HEK293 (cell line): ENCODE results near the gene CAMK2D.

Experiments used
- CTCF ChIA-PET: fragments of 350-600 bp; formaldehyde crosslinking; extraction: SDS; loops from one replicate; lab custom pipeline; 2021; ENCODE audit warnings: antibody characterized with exemption; lab: Yijun Ruan, JAX
- POLR2A ChIA-PET: fragments of 300-600 bp; formaldehyde crosslinking; extraction: SDS; loops from one replicate; lab custom pipeline; 2020; ENCODE audit warnings: antibody characterized with exemption, inconsistent platforms; lab: Yijun Ruan, JAX
- H3K27ac ChIP-seq: fragments of 200-500 bp; sonication (Bioruptor generic); 2 replicates; pipeline ENCODE4 v1.5.1; 2014; ENCODE audit warnings: low read depth, low read length, control low read depth, inconsistent platforms; ENCODE audit errors: extremely low read depth
- H3K36me3 ChIP-seq, 2 experiments: fragments of 200-500 bp in 1 of 2; sonication (Bioruptor generic) in 1 of 2; 1 replicate in 1 of 2; 2 replicates in 1 of 2; pipeline ENCODE4 v1.5.1; 2014 to 2017; ENCODE audit warnings: inconsistent platforms in 2 of 2, low read length in 2 of 2; ENCODE audit not compliant: control insufficient read depth in 2 of 2, insufficient read depth in 1 of 2
- H3K4me1 ChIP-seq: fragments of 200-500 bp; sonication (Bioruptor generic); 2 replicates; pipeline ENCODE4 v1.5.1; 2014; ENCODE audit warnings: mild to moderate bottlenecking, low read length, inconsistent platforms; ENCODE audit not compliant: control insufficient read depth, insufficient read depth
- H3K4me3 ChIP-seq: 2 replicates; pipeline ENCODE4 v1.5.1; 2011; ENCODE audit warnings: low read depth, mild to moderate bottlenecking, control low read depth, low read length, moderate library complexity
- H3K9me3 ChIP-seq: fragments of 200-500 bp; sonication (Bioruptor generic); 2 replicates; pipeline ENCODE4 v1.5.1; 2014; ENCODE audit warnings: low read depth, low read length, inconsistent platforms; ENCODE audit not compliant: control insufficient read depth, insufficient read depth
- GLIS2 ChIP-seq: fragments of 450-650 bp; formaldehyde crosslinking; IDR thresholded peaks from 2 replicates; pipeline ENCODE4 v1.5.1; 2016; ENCODE audit warnings: missing biosample characterization, missing genetic modification characterization
- IKZF3 ChIP-seq: fragments of 450-650 bp; IDR thresholded peaks from 2 replicates; pipeline ENCODE4 v1.5.0; 2018; ENCODE audit warnings: missing biosample characterization, mild to moderate bottlenecking, missing genetic modification characterization, moderate library complexity
- INSM2 ChIP-seq: fragments of 450-650 bp; formaldehyde crosslinking; IDR thresholded peaks from 2 replicates; pipeline ENCODE4 v1.5.1; 2016; ENCODE audit warnings: missing biosample characterization, missing genetic modification characterization
- KLF8 ChIP-seq: fragments of 450-650 bp; formaldehyde crosslinking; IDR thresholded peaks from 2 replicates; pipeline ENCODE4 v1.5.1; 2016; ENCODE audit warnings: missing biosample characterization, missing genetic modification characterization
- PATZ1 ChIP-seq: fragments of 450-650 bp; formaldehyde crosslinking; IDR thresholded peaks from 2 replicates; pipeline ENCODE4 v1.5.1; 2016; ENCODE audit warnings: missing biosample characterization, missing genetic modification characterization
- PRDM6 ChIP-seq: fragments of 450-650 bp; formaldehyde crosslinking; IDR thresholded peaks from 2 replicates; pipeline ENCODE4 v1.5.1; 2017; ENCODE audit warnings: missing biosample characterization, missing genetic modification characterization
- REPIN1 ChIP-seq: fragments of 450-650 bp; formaldehyde crosslinking; IDR thresholded peaks from 2 replicates; pipeline ENCODE4 v1.5.1; 2017; ENCODE audit warnings: missing biosample characterization, missing genetic modification characterization, low read depth
- SP3 ChIP-seq: fragments of 450-650 bp; formaldehyde crosslinking; IDR thresholded peaks from 2 replicates; pipeline ENCODE4 v1.5.1; 2016; ENCODE audit warnings: missing biosample characterization, missing genetic modification characterization
- ZBTB17 ChIP-seq: fragments of 450-650 bp; formaldehyde crosslinking; IDR thresholded peaks from 2 replicates; pipeline ENCODE4 v1.5.1; 2016; ENCODE audit warnings: missing biosample characterization, missing genetic modification characterization
- ZFHX2 ChIP-seq: fragments of 450-650 bp; formaldehyde crosslinking; conservative IDR thresholded peaks from 2 replicates; pipeline ENCODE4 v1.5.1; 2016; ENCODE audit warnings: missing biosample characterization, missing genetic modification characterization
- ZFP69B ChIP-seq: fragments of 450-650 bp; formaldehyde crosslinking; IDR thresholded peaks from 2 replicates; pipeline ENCODE4 v1.5.1; 2016; ENCODE audit warnings: missing biosample characterization, missing genetic modification characterization
- ZNF175 ChIP-seq: fragments of 450-650 bp; formaldehyde crosslinking; IDR thresholded peaks from 2 replicates; pipeline ENCODE4 v1.5.1; 2016; ENCODE audit warnings: missing biosample characterization, missing genetic modification characterization
- ZNF398 ChIP-seq: fragments of 450-650 bp; formaldehyde crosslinking; IDR thresholded peaks from 2 replicates; pipeline ENCODE4 v1.5.1; 2017; ENCODE audit warnings: missing biosample characterization, missing genetic modification characterization
- ZNF548 ChIP-seq: fragments of 450-650 bp; formaldehyde crosslinking; IDR thresholded peaks from 2 replicates; pipeline ENCODE4 v1.5.1; 2016; ENCODE audit warnings: missing biosample characterization, missing genetic modification characterization
- ZNF558 ChIP-seq: fragments of 450-650 bp; formaldehyde crosslinking; IDR thresholded peaks from 2 replicates; pipeline ENCODE4 v1.5.1; 2016; ENCODE audit warnings: missing biosample characterization, missing genetic modification characterization
- ZNF561 ChIP-seq: fragments of 450-650 bp; IDR thresholded peaks from 2 replicates; pipeline ENCODE4 v1.5.1; 2018; ENCODE audit warnings: missing biosample characterization, missing genetic modification characterization, borderline replicate concordance
- ZNF623 ChIP-seq: fragments of 450-650 bp; formaldehyde crosslinking; IDR thresholded peaks from 2 replicates; pipeline ENCODE4 v1.5.1; 2016; ENCODE audit warnings: missing biosample characterization, missing genetic modification characterization
- ZNF658 ChIP-seq: fragments of 450-650 bp; formaldehyde crosslinking; IDR thresholded peaks from 2 replicates; pipeline ENCODE4; 2016; ENCODE audit warnings: missing biosample characterization, missing genetic modification characterization
- ZNF768 ChIP-seq: fragments of 450-650 bp; formaldehyde crosslinking; IDR thresholded peaks from 2 replicates; pipeline ENCODE4 v1.5.1; 2018; ENCODE audit warnings: missing biosample characterization, mild to moderate bottlenecking, missing genetic modification characterization
- ZNF843 ChIP-seq: fragments of 450-650 bp; formaldehyde crosslinking; IDR thresholded peaks from 2 replicates; pipeline ENCODE4 v1.5.1; 2016; ENCODE audit warnings: missing biosample characterization, missing genetic modification characterization
- TF ChIP-seq, protein P1 (sequence below): fragments of 450-650 bp; formaldehyde crosslinking; IDR thresholded peaks from 2 replicates; pipeline ENCODE4 v1.5.1; 2016; ENCODE audit warnings: missing biosample characterization, missing genetic modification characterization

The CAMK2D gene

GRCh38 chr4:113636438-113636818, 125.1 kb downstream of the CAMK2D start:
- ChIA-PET CTCF (interaction anchor here (0.5 kb wide), 1 partner anchor 90 kb away, joined by 4 read pairs; no protein-coding TSS in a partner anchor), POLR2A (no interaction called here)
- Histone ChIP-seq H3K4me3 (no peak overlapping the region), H3K9me3 (no peaks in the 10 kb centered on the region), H3K36me3 (no peaks in the 10 kb centered on the region), H3K27ac (no peak overlapping the region), H3K4me1 (peaks cover 31% of the 10 kb centered on the region)
- no peak for TF ChIP-seq ZNF768 (tag by site-specific recombination)
- no peak for TF ChIP-seq ZFP69B (tag by site-specific recombination)
- TF ChIP-seq ZFHX2: no peak
- no peak for TF ChIP-seq SP3 (tag by site-specific recombination)
- TF ChIP-seq, protein P1, sequence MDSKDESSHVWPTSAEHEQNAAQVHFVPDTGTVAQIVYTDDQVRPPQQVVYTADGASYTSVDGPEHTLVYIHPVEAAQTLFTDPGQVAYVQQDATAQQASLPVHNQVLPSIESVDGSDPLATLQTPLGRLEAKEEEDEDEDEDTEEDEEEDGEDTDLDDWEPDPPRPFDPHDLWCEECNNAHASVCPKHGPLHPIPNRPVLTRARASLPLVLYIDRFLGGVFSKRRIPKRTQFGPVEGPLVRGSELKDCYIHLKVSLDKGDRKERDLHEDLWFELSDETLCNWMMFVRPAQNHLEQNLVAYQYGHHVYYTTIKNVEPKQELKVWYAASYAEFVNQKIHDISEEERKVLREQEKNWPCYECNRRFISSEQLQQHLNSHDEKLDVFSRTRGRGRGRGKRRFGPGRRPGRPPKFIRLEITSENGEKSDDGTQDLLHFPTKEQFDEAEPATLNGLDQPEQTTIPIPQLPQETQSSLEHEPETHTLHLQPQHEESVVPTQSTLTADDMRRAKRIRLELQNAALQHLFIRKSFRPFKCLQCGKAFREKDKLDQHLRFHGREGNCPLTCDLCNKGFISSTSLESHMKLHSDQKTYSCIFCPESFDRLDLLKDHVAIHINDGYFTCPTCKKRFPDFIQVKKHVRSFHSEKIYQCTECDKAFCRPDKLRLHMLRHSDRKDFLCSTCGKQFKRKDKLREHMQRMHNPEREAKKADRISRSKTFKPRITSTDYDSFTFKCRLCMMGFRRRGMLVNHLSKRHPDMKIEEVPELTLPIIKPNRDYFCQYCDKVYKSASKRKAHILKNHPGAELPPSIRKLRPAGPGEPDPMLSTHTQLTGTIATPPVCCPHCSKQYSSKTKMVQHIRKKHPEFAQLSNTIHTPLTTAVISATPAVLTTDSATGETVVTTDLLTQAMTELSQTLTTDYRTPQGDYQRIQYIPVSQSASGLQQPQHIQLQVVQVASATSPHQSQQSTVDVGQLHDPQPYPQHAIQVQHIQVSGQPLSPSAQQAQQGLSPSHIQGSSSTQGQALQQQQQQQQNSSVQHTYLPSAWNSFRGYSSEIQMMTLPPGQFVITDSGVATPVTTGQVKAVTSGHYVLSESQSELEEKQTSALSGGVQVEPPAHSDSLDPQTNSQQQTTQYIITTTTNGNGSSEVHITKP: no peak
- no peak for TF ChIP-seq ZNF548
- TF ChIP-seq PRDM6 (tag by site-specific recombination): no peak
- TF ChIP-seq ZNF558 (tag by site-specific recombination): no peak
- no peak for TF ChIP-seq ZNF658 (tag by site-specific recombination)
- TF ChIP-seq IKZF3 (tag by site-specific recombination): no peak
- TF ChIP-seq ZNF561 (tag by site-specific recombination): no peak
- no peak for TF ChIP-seq INSM2 (tag by site-specific recombination)
- no peak for TF ChIP-seq ZNF623 (tag by site-specific recombination)

GRCh38 chr4:113635739-113636437, 125.7 kb downstream of the CAMK2D start:
- Histone ChIP-seq H3K4me3 (no peak overlapping the region), H3K27ac (no peak overlapping the region), H3K4me1 (peaks cover 31% of the 10 kb centered on the region), H3K36me3 (no peaks in the 10 kb centered on the region), H3K9me3 (no peaks in the 10 kb centered on the region)
- POLR2A ChIA-PET: interaction anchor here (0.6 kb wide), 1 partner anchor 177 kb away, joined by 4 read pairs; no protein-coding TSS in a partner anchor
- CTCF ChIA-PET: interaction anchor here (1.1 kb wide), 1 partner anchor 36 kb away, joined by 3 read pairs; no protein-coding TSS in a partner anchor
- TF ChIP-seq REPIN1 (tag by site-specific recombination) (no peak), ZNF175 (no peak), ZNF398 (tag by site-specific recombination) (no peak), ZNF843 (tag by site-specific recombination) (no peak), KLF8 (tag by site-specific recombination) (no peak), GLIS2 (tag by site-specific recombination) (no peak), PATZ1 (no peak), ZBTB17 (no peak), SP3 (tag by site-specific recombination) (no peak)
